ENCODE measurements around the gene SPRR2B. TPM values are rescaled to one million over a fixed set of nuclear protein-coding genes. Genes with fewer than 3 reads are reported as not detected.

The SPRR2B gene
- total and polyA plus RNA-seq, 9 donors: 1.1 to 4.9 (median 2.8) TPM; not detected in 3

GRCh38 chr1:153087652-153088051, 16.2 kb upstream of the SPRR2B start:
- no peaks in the 10 kb centered on the region for H3K27me3 ChIP-seq
- H3K9me3 ChIP-seq: no peaks in the 10 kb centered on the region
- no peak for DNase-seq
- no peaks in the 10 kb centered on the region for H3K36me3 ChIP-seq
- no peak overlapping the region for H3K4me3 ChIP-seq
- intact Hi-C loops (cut with DNase I): no loop called here
- TF ChIP-seq POLR2A (IDR thresholded peaks at IDR 0.05): no peak
- no peak for TF ChIP-seq CTCF (IDR thresholded peaks at IDR 0.05)
- TF ChIP-seq EP300 (IDR thresholded peaks at IDR 0.05): no peak
- peaks cover 4% of the 10 kb centered on the region for H3K4me1 ChIP-seq (ENCODE audit: insufficient read depth)
- H3K27ac ChIP-seq: peak overlapping the region in 1 of 2 donors; percentile 46
- 8 to 10% (median 9%) methylated on average over 1 of the region's 1 CpG for WGBS, 3 donors

GRCh38 chr1:153081736-153082135, 10.3 kb upstream of the SPRR2B start:
- no peaks in the 10 kb centered on the region for H3K9me3 ChIP-seq
- no peaks in the 10 kb centered on the region for H3K27me3 ChIP-seq
- intact Hi-C loops (cut with DNase I): no loop called here
- no peaks in the 10 kb centered on the region for H3K36me3 ChIP-seq
- no peak overlapping the region for H3K4me3 ChIP-seq
- TF ChIP-seq POLR2A (IDR thresholded peaks at IDR 0.05) (no peak), EP300 (IDR thresholded peaks at IDR 0.05) (no peak), CTCF (IDR thresholded peaks at IDR 0.05) (no peak)
- DNase-seq: no peak
- no peak overlapping the region for H3K27ac ChIP-seq
- H3K4me1 ChIP-seq (ENCODE audit: insufficient read depth): no peaks in the 10 kb centered on the region
- 90 to 91% (median 90%) methylated on average over 3 of the region's 3 CpGs for WGBS, 3 donors

- H3K27ac ChIP-seq: no peak overlapping the region
- no peaks in the 10 kb centered on the region for H3K27me3 ChIP-seq
- H3K4me3 ChIP-seq: no peak overlapping the region
- 89 to 93% (median 92%) methylated on average over 5 of the region's 5 CpGs for WGBS, 3 donors
- TF ChIP-seq CTCF (IDR thresholded peaks at IDR 0.05) (no peak), EP300 (IDR thresholded peaks at IDR 0.05) (no peak), POLR2A (IDR thresholded peaks at IDR 0.05) (no peak)
- no peaks in the 10 kb centered on the region for H3K4me1 ChIP-seq (ENCODE audit: insufficient read depth)
- no peak for DNase-seq
- intact Hi-C loops (cut with DNase I): no loop called here
- H3K36me3 ChIP-seq: no peaks in the 10 kb centered on the region
- no peaks in the 10 kb centered on the region for H3K9me3 ChIP-seq
Measured at GRCh38 chr1:153072806-153073726, 1.7 kb upstream of the SPRR2B start.

- TF ChIP-seq CTCF (IDR thresholded peaks at IDR 0.05) (no peak), POLR2A (IDR thresholded peaks at IDR 0.05) (no peak), EP300 (IDR thresholded peaks at IDR 0.05) (no peak)
- Histone ChIP-seq H3K9me3 (no peaks in the 10 kb centered on the region), H3K4me1 (ENCODE audit: insufficient read depth) (no peaks in the 10 kb centered on the region), H3K27me3 (no peaks in the 10 kb centered on the region), H3K36me3 (no peaks in the 10 kb centered on the region), H3K4me3 (no peak overlapping the region), H3K27ac (no peak overlapping the region)
- intact Hi-C loops (cut with DNase I): no loop called here
- DNase-seq: no peak
- 82 to 92% (median 86%) methylated on average over 2 of the region's 2 CpGs for WGBS, 3 donors
Measured at GRCh38 chr1:153070243-153070642, 1.2 kb downstream of the SPRR2B start.
